ACC112 (cell line): Measurements from ENCODE around the gene THAP9.

Experiments used
- H2AFZ ChIP-seq: fragments of 200-600 bp; sonication (generic); one replicate; pipeline ENCODE4 v1.6.0; 2017; ENCODE audit warnings: antibody characterized with exemption, low read length; ENCODE audit not compliant: unreplicated experiment
- H3K27ac ChIP-seq: fragments of 200-600 bp; sonication (generic); 2 replicates; pipeline ENCODE4 v1.5.1; 2014; ENCODE audit warnings: low read depth, mild to moderate bottlenecking, antibody characterized with exemption, low read length, moderate library complexity
- H3K27me3 ChIP-seq: fragments of 200-600 bp; sonication (generic); 2 replicates; pipeline ENCODE4 v1.6.1; 2014; ENCODE audit warnings: mild to moderate bottlenecking, antibody characterized with exemption, low read length, moderate library complexity, mixed read lengths; ENCODE audit not compliant: insufficient read depth
- H3K36me3 ChIP-seq: fragments of 200-600 bp; sonication (generic); 2 replicates; pipeline ENCODE4 v1.6.1; 2016; ENCODE audit warnings: mild to moderate bottlenecking, antibody characterized with exemption, low read length, moderate library complexity, mixed read lengths; ENCODE audit not compliant: insufficient read depth
- H3K4me1 ChIP-seq: fragments of 200-600 bp; sonication (generic); one replicate; pipeline ENCODE4 v1.6.1; 2016; ENCODE audit warnings: low read length, mixed read lengths; ENCODE audit not compliant: insufficient read depth, unreplicated experiment, control insufficient read depth
- H3K4me3 ChIP-seq: fragments of 200-600 bp; sonication (generic); 2 replicates; pipeline ENCODE4 v1.5.1; 2014; ENCODE audit warnings: mild to moderate bottlenecking, low read depth, low read length
- H3K79me2 ChIP-seq: fragments of 200-600 bp; sonication (generic); one replicate; pipeline ENCODE4 v1.6.0; 2016; ENCODE audit warnings: low read length; ENCODE audit not compliant: control insufficient read depth, unreplicated experiment, insufficient read depth

THAP9 gene

DNA sequence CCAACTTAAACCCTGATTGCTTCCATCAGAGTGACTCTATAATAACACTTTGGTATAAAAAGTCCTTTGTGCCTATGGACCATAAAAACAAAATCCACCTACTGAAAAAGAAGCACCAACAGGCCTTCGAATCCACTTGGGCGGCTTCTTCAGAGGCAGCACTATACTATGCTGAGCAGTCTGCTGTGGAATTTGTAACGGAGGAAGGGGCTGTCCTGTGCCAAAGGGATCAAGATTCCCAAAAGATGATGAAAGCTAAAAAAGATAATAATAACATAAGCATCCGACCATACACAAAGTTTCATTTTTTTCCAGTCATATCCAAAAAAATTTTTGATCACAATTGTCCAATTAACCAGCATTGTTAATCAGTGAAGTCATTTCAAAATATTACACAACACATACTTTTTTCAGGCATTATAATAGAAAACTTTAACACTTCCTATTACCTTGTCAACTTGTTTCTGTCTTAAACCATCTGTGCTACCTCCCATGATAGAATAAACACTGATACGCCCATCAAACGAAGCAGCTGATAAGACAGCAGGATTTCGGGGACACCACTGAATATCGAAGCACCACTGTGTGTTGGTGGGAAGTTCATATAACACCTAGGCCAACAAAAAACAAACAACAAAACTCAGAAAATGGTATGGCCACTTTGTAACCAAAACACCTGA lies 33.7 kb upstream of the THAP9 start:
- H2AFZ ChIP-seq = no peak overlapping the region
- H3K79me2 ChIP-seq = peaks cover 32% of the 10 kb centered on the region
- no peaks in the 10 kb centered on the region for H3K27me3 ChIP-seq
- H3K27ac ChIP-seq = peak overlapping the region; percentile 97
- no peak overlapping the region for H3K4me3 ChIP-seq
- peaks cover 24% of the 10 kb centered on the region for H3K4me1 ChIP-seq
- H3K36me3 ChIP-seq = peaks cover 57% of the 10 kb centered on the region

DNA sequence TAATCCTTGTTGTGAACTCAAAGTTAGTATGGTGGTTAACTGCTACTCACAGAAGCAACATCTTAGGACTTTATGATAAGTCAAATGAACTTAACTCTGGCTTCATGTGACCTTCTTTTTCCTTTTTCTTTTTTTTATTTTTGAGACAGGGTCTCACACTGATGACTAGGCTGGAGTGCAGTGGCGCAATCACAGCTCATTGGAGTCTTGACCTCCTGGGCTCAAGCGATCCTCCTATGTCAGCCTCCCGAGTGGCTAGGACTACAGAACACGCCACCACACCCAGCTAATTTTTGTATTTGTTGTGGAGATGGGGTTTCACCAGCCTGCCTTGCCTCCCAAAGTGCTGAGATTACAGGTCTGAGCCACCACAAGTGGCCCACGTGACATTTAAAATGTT lies 32.0 kb upstream of the THAP9 start:
- H3K27ac ChIP-seq = no peak overlapping the region
- peaks cover 53% of the 10 kb centered on the region for H3K36me3 ChIP-seq
- H3K27me3 ChIP-seq = no peaks in the 10 kb centered on the region
- H3K4me1 ChIP-seq = peaks cover 24% of the 10 kb centered on the region
- no peak overlapping the region for H2AFZ ChIP-seq
- no peak overlapping the region for H3K4me3 ChIP-seq
- H3K79me2 ChIP-seq = peaks cover 21% of the 10 kb centered on the region

DNA sequence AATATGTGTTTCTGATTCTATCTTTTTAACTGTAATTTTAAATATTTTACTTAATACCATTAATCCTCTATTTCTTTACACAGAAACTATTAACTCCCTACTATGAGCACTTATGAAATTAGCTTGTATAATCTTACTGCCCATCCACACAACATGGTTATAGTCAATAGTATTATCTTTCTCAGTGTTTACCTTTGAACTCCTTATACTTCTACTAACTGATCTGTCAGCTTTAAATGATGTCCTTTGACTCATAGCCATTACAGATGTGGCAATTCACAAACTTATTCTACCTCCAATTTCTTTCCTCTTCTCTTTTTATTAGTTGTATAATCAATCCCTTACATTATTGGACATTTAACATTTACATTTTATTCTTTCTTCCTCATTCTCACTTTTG lies 15.1 kb upstream of the THAP9 start:
- Histone ChIP-seq H2AFZ (no peak overlapping the region), H3K27ac (no peak overlapping the region), H3K4me3 (peak overlapping the region; percentile 41), H3K79me2 (peaks cover 98% of the 10 kb centered on the region), H3K36me3 (peaks cover 17% of the 10 kb centered on the region), H3K27me3 (no peaks in the 10 kb centered on the region), H3K4me1 (peaks cover 32% of the 10 kb centered on the region)

DNA sequence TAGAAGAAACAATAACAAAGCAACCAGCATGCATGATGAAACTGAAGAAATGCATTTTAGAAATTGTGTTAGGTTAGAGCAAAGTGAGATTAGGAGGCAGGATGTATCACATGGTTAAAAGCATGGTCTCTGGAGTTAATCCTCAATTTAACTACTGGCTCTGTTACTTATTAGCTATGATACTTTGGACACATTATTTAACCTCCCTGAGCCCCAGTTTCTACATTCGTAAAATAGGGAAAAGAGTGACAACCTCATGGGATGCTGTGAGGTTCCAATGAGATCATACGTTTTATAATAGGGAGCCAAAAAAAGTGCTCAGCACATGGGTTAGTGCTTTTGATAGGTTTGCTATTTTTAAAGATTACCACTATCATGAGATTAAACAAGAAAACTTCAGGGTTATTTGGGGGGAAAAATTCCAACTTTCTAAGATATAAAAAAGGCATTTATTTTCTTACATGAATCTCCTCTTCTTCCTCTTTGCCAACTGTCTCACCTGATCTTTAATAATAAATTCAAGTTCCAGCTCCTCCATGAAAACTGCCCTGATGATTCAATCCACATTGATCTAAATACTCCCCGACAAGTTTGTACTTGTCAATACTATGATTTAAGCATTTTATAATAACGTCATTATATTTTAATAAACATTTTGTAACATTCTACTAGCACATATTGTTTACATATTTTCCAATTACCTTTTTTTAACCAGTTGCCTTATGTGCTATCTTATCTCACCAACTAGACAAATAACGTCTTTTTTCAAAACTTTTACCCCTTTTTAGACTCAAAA lies 14.2 kb upstream of the THAP9 start:
- H3K4me1 ChIP-seq = peaks cover 32% of the 10 kb centered on the region
- peak overlapping the region; percentile 41 for H3K4me3 ChIP-seq
- H3K27ac ChIP-seq = peak overlapping the region; percentile 1
- H3K36me3 ChIP-seq = peaks cover 11% of the 10 kb centered on the region
- H3K27me3 ChIP-seq = no peaks in the 10 kb centered on the region
- H3K79me2 ChIP-seq = peaks cover 95% of the 10 kb centered on the region
- no peak overlapping the region for H2AFZ ChIP-seq

GRCh38 chr4:82889287-82889686 lies 11.2 kb upstream of the THAP9 start:
- H3K36me3 ChIP-seq = peaks cover 18% of the 10 kb centered on the region
- peaks cover 78% of the 10 kb centered on the region for H3K79me2 ChIP-seq
- no peaks in the 10 kb centered on the region for H3K27me3 ChIP-seq
- H2AFZ ChIP-seq = no peak overlapping the region
- 0 out of 2 replicates have a peak overlapping the region, but pooled peaks have one; percentile 97 for H3K27ac ChIP-seq
- H3K4me3 ChIP-seq = peak overlapping the region; percentile 99
- H3K4me1 ChIP-seq = peaks cover 59% of the 10 kb centered on the region

GRCh38 chr4:82890528-82890900 lies 10.0 kb upstream of the THAP9 start:
- Histone ChIP-seq H3K4me1 (peaks cover 51% of the 10 kb centered on the region), H3K4me3 (peak overlapping the region; percentile 99), H3K36me3 (peaks cover 28% of the 10 kb centered on the region), H2AFZ (peak overlapping the region; percentile 64), H3K27me3 (no peaks in the 10 kb centered on the region), H3K27ac (peak overlapping the region; percentile 97), H3K79me2 (peaks cover 78% of the 10 kb centered on the region)

DNA sequence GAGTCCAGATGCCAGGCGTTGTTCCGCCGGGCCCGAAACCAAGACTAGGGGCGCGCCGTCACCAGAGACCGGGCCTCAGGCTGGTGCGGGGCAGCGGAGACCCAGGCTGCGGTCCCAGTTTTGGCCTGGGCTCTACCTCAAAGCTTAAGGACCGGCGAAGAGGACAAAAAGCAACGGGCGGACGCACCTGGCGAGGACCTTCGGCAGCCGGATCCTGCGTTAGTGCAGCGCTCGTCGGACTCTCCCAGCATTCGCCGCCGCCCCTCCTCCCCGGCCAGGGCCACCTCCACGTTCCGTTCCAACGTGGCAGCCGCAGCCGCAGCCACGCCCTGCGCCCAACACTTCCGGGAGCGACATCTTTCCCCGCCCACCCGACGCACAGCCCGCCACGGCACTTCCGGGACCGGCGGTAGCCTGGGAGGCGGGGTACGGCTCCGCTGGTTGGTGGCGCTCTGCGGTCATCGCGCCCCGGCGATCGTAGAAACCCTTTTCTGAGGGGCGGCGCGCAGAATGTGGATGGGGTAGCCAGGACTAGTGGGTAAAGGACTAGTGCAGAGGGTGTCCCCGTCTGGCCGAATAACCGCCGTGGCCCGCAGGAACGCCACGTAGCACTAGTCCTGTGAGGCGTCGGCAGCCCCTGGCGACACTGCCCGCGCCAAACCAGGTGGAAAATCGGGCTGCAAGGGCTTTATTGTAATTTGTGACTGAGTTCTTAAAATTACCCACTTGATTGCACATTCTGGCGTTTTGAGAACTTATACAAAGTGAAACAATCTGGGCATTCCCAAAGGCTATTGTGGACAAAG lies 9.4 kb upstream of the THAP9 start, which contains the start of gene SEC31A:
Gene SEC31A (minus strand): TSS at position 253 of the 806 bp plus-strand sequence. CDS start 9,217 bp downstream, outside the sequence.
- peaks cover 45% of the 10 kb centered on the region for H3K4me1 ChIP-seq
- H3K27me3 ChIP-seq = no peaks in the 10 kb centered on the region
- peak within 1 kb of the TSS; percentile 64 for H2AFZ ChIP-seq
- peaks cover 78% of the 10 kb centered on the region for H3K79me2 ChIP-seq
- peak within 1 kb of the TSS; percentile 99 for H3K4me3 ChIP-seq
- H3K27ac ChIP-seq = peak within 1 kb of the TSS; percentile 97
- peaks cover 33% of the 10 kb centered on the region for H3K36me3 ChIP-seq

- Histone ChIP-seq H3K27me3 (no peaks in the 10 kb centered on the region), H3K4me1 (peaks cover 42% of the 10 kb centered on the region), H2AFZ (peak overlapping the region; percentile 3)
Measured at GRCh38 chr4:82891707-82892466, 8.6 kb upstream of the THAP9 start.

DNA sequence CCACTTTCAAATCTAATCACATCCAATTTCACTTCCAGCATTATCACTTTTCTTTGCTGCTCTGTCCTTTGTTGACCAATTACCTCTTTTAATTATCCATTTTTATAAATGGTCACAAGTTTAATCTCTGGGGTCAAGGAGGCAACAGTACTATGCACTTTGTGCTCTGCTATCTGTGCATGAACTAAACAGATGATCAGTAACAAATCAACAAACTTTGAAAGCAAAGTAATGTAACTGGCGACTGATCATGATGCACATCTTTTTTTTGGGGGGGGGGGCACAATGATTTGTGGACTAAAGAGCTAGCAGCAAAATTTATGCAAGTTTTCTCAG lies 8.1 kb upstream of the THAP9 start:
- peak overlapping the region; percentile 97 for H3K27ac ChIP-seq
- peaks cover 77% of the 10 kb centered on the region for H3K79me2 ChIP-seq
- peak overlapping the region; percentile 99; the same call in 1 of the 2 replicates for H3K4me3 ChIP-seq
- H3K36me3 ChIP-seq = peaks cover 42% of the 10 kb centered on the region
- peaks cover 42% of the 10 kb centered on the region for H3K4me1 ChIP-seq
- no peak overlapping the region for H2AFZ ChIP-seq
- H3K27me3 ChIP-seq = no peaks in the 10 kb centered on the region

More at GRCh38 chr4:82891707-82892466, 8.6 kb upstream of the THAP9 start:
- Histone ChIP-seq H3K79me2 (peaks cover 77% of the 10 kb centered on the region), H3K27ac (peak overlapping the region; percentile 97), H3K36me3 (peaks cover 38% of the 10 kb centered on the region), H3K4me3 (peak overlapping the region; percentile 99)

- Histone ChIP-seq H3K4me3 (no peak overlapping the region), H3K27me3 (no peaks in the 10 kb centered on the region), H2AFZ (no peak overlapping the region), H3K79me2 (peaks cover 78% of the 10 kb centered on the region), H3K36me3 (peaks cover 46% of the 10 kb centered on the region), H3K27ac (peak overlapping the region; percentile 20; the same call in 1 of the 2 replicates), H3K4me1 (peaks cover 43% of the 10 kb centered on the region)
Measured at GRCh38 chr4:82893942-82894341, 6.6 kb upstream of the THAP9 start.
